HepG2 (cell line): ENCODE data around the gene BTBD3. TPM values are rescaled to one million over a fixed set of nuclear protein-coding genes. Genes with fewer than 3 reads are reported as not detected.

ENCODE experiments used
- EHMT2 ChIP-seq: fragments of 200-600 bp; sonication (generic); IDR thresholded peaks from 2 replicates; pipeline ENCODE4 v1.7.0; 2017; ENCODE audit warnings: antibody characterized with exemption, low read depth, low read length, borderline replicate concordance
- EP300 ChIP-seq, 3 experiments: sonication (generic) in 1 of 3; formaldehyde crosslinking in 1 of 3; IDR thresholded peaks; 2 replicates each; pipeline versions ENCODE4 v1.5.1 to v1.6.1; 2011 to 2020; ENCODE audit warnings: low read depth in 2 of 3, low read length in 2 of 3, borderline replicate concordance in 1 of 3, improper control_type of control experiment in 1 of 3, mild to moderate bottlenecking in 1 of 3, missing genetic modification reagents in 1 of 3, moderate library complexity in 1 of 3
- GATAD1 ChIP-seq: IDR thresholded peaks from 2 replicates; pipeline ENCODE4 v1.6.1; 2016; ENCODE audit warnings: missing genetic modification reagents, missing compliant biosample characterization
- HNRNPK ChIP-seq: fragments of 200-400 bp; formaldehyde crosslinking; IDR thresholded peaks from 2 replicates; pipeline ENCODE4 v1.6.1; 2018; ENCODE audit warnings: low read length, low read depth, moderate library complexity, mild to moderate bottlenecking; ENCODE audit not compliant: poor library complexity, severe bottlenecking
- IRX3 ChIP-seq: sonication (generic); formaldehyde crosslinking; IDR thresholded peaks from 2 replicates; pipeline ENCODE4 v1.8.1; 2023; ENCODE audit warnings: mild to moderate bottlenecking, low read depth, missing genetic modification reagents, borderline replicate concordance
- JARID2 ChIP-seq: sonication (generic); formaldehyde crosslinking; IDR thresholded peaks from 2 replicates; pipeline ENCODE4 v1.8.1; 2023; ENCODE audit warnings: missing genetic modification reagents, inconsistent platforms; ENCODE audit not compliant: insufficient replicate concordance
- KDM1A ChIP-seq: IDR thresholded peaks from 2 replicates; pipeline ENCODE4 v1.6.1; 2016; ENCODE audit warnings: missing compliant biosample characterization
- MNT ChIP-seq: fragments of 450-650 bp; IDR thresholded peaks from 2 replicates; pipeline ENCODE4 v1.6.1; 2016
- NFKB2 ChIP-seq: sonication (generic); formaldehyde crosslinking; IDR thresholded peaks from 2 replicates; pipeline ENCODE4 v1.4.0; 2020; ENCODE audit warnings: missing genetic modification reagents, borderline replicate concordance
- PITX1 ChIP-seq: sonication (generic); formaldehyde crosslinking; IDR thresholded peaks from 2 replicates; pipeline ENCODE4 v1.5.1; 2020; ENCODE audit warnings: mild to moderate bottlenecking, missing genetic modification reagents
- SNAPC2 ChIP-seq: sonication (generic); formaldehyde crosslinking; IDR thresholded peaks from 2 replicates; pipeline ENCODE4 v1.8.1; 2022; ENCODE audit warnings: mild to moderate bottlenecking, missing genetic modification reagents
- ZBTB38 ChIP-seq: sonication (generic); formaldehyde crosslinking; IDR thresholded peaks from 2 replicates; pipeline ENCODE4 v1.5.1; 2020; ENCODE audit warnings: mild to moderate bottlenecking, missing genetic modification reagents
- ZKSCAN1 ChIP-seq: fragments of 150-350 bp; IDR thresholded peaks from 2 replicates; pipeline ENCODE4 v1.6.1; 2014; ENCODE audit warnings: low read length
- ZNF276 ChIP-seq: sonication (generic); formaldehyde crosslinking; IDR thresholded peaks from 2 replicates; pipeline ENCODE4 v1.4.0; 2020; ENCODE audit warnings: mild to moderate bottlenecking, low read depth, missing genetic modification reagents
- ZNF33A ChIP-seq: sonication (generic); formaldehyde crosslinking; IDR thresholded peaks from 2 replicates; pipeline ENCODE4 v1.5.1; 2020; ENCODE audit warnings: missing genetic modification reagents, mild to moderate bottlenecking, moderate library complexity, borderline replicate concordance
- ZNF512B ChIP-seq: sonication (generic); formaldehyde crosslinking; IDR thresholded peaks from 2 replicates; pipeline ENCODE4 v1.5.1; 2020; ENCODE audit warnings: missing genetic modification reagents, mild to moderate bottlenecking, borderline replicate concordance
- ZNF670 ChIP-seq: sonication (generic); formaldehyde crosslinking; IDR thresholded peaks from 2 replicates; pipeline ENCODE4 v1.8.0; 2022; ENCODE audit warnings: mild to moderate bottlenecking, missing genetic modification reagents, borderline replicate concordance
- ZNF747 ChIP-seq: sonication (generic); formaldehyde crosslinking; IDR thresholded peaks from 2 replicates; pipeline ENCODE4 v1.8.1; 2023; ENCODE audit warnings: missing genetic modification reagents, mild to moderate bottlenecking, borderline replicate concordance
- ZNF772 ChIP-seq: sonication (generic); formaldehyde crosslinking; IDR thresholded peaks from 2 replicates; pipeline ENCODE4 v1.5.0; 2020; ENCODE audit warnings: mild to moderate bottlenecking, missing genetic modification reagents
- ZSCAN31 ChIP-seq: sonication (generic); formaldehyde crosslinking; IDR thresholded peaks from 2 replicates; pipeline ENCODE4 v1.5.0; 2020; ENCODE audit warnings: low read depth, mild to moderate bottlenecking, missing genetic modification reagents
- polyA plus RNA-seq, 8 experiments: library from polyadenylated mRNA; depleted of rRNA in 3 of 8; stranded (reverse) in 7 of 8; unstranded in 1 of 8; fragments of >200 nt; fragmentation: Illumina TruSeq in 4 of 8; extraction: Trizol in 4 of 8; gene quantifications; 2 replicates each; pipeline versions ENCODE4 v1.2.1 to v1.2.3, GENCODE V29; 2011 to 2016; ENCODE audit warnings: low read depth in 4 of 8, missing spikeins in 1 of 8, mixed read lengths in 1 of 8; ENCODE audit not compliant: insufficient read depth in 1 of 8
- total RNA-seq, 5 experiments: library from RNA; depleted of rRNA; stranded (reverse); fragments of >200 nt; fragmentation: Illumina TruSeq; extraction: Trizol; gene quantifications; 2 replicates each; pipeline ENCODE4 v1.2.3, GENCODE V29; 2016; ENCODE audit warnings: low read depth in 1 of 5

BTBD3 gene
- total and polyA plus RNA-seq, 2 of the 13 experiments (the other 11 are each of a cell fraction or from before 2014, with no cell fraction given) = 32.2 to 41.8 TPM

- TF ChIP-seq ZNF512B (CRISPR knock-in tag) (no peak), ZNF33A (CRISPR knock-in tag) (no peak), SNAPC2 (CRISPR knock-in tag) (no peak), JARID2 (CRISPR knock-in tag) (no peak), GATAD1 (CRISPR knock-in tag) (no peak), PITX1 (CRISPR knock-in tag) (no peak), NFKB2 (CRISPR knock-in tag) (no peak), ZNF747 (CRISPR knock-in tag) (no peak; the same call in 1 of the 2 replicates), ZBTB38 (CRISPR knock-in tag) (no peak), HNRNPK (no peak), ZNF276 (CRISPR knock-in tag) (no peak), IRX3 (CRISPR knock-in tag) (no peak), EP300 (IDR thresholded peaks at IDR 0.05; ENCODE audit: low read depth in 2 of 2, low read length in 2 of 2) (no peak), EP300 (CRISPR knock-in tag; IDR thresholded peaks at IDR 0.05; ENCODE audit: borderline replicate concordance) (no peak), KDM1A (no peak), ZNF670 (CRISPR knock-in tag) (no peak), ZKSCAN1 (no peak), ZSCAN31 (no peak), ZNF772 (CRISPR knock-in tag) (no peak), MNT (no peak), EHMT2 (no peak)
Observed at GRCh38 chr20:11891776-11892545, 25.7 kb upstream of the BTBD3 start (continued).
